ENCODE measurements around the gene ABHD17A. TPM values are rescaled to one million over a fixed set of nuclear protein-coding genes. Genes with fewer than 3 reads are reported as not detected.

The ABHD17A gene
- total RNA-seq, 1 experiment from 2014 or later = 102 TPM

- intact Hi-C loops (cut with micrococcal nuclease) = no loop called here
- H3F3A ChIP-seq (ENCODE audit: low read length, unreplicated experiment) = no peaks in the 10 kb centered on the region
- ATAC-seq (no peak), DNase-seq (no peak)
- no peak overlapping the region for H2AFZ ChIP-seq (ENCODE audit: low read length)
- H3K9ac ChIP-seq (ENCODE audit: low read length) = no peak overlapping the region
- no peak overlapping the region for H3K27ac ChIP-seq (ENCODE audit: low read length)
- no peaks in the 10 kb centered on the region for H3K27me3 ChIP-seq (ENCODE audit: low read length)
- TF ChIP-seq CTCF (conservative IDR thresholded peaks at IDR 0.05; ENCODE audit: low read depth, low read length) (no peak), EZH2phosphoT487 (IDR thresholded peaks at IDR 0.05; ENCODE audit: borderline replicate concordance, low read length) (no peak), EZH2 (IDR thresholded peaks at IDR 0.05; ENCODE audit: low read length, unreplicated experiment) (no peak)
- ChIA-PET POLR2A (ENCODE audit: unreplicated experiment) (no interaction called here), CTCF (no interaction called here)
- no peak overlapping the region for H3K4me2 ChIP-seq (ENCODE audit: low read length)
- H4K20me1 ChIP-seq (ENCODE audit: low read length) = peaks cover 7% of the 10 kb centered on the region; the same call in 1 of the 2 replicates
- H3K9me3 ChIP-seq (ENCODE audit: low read length) = no peaks in the 10 kb centered on the region
- no peaks in the 10 kb centered on the region; the same call in 1 of the 2 replicates for H3K36me3 ChIP-seq (ENCODE audit: low read depth, low read length)
- H3K4me1 ChIP-seq (ENCODE audit: insufficient read depth, low read length) = no peaks in the 10 kb centered on the region
- peaks cover 48% of the 10 kb centered on the region for H3K79me2 ChIP-seq (ENCODE audit: low read length)
- no peaks in the 10 kb centered on the region for H3K9me2 ChIP-seq (replicated peaks; ENCODE audit: low read length)
- H3K4me3 ChIP-seq (ENCODE audit: low read length) = no peak overlapping the region
- no TSS peak for BruUV-seq (replicated peaks)
These were observed 51.8 kb downstream of the ABHD17A start for GRCh38 chr19:1833540-1833939.

GRCh38 chr19:1832046-1832663 is 53.1 kb downstream of the ABHD17A start:
- Histone ChIP-seq H3K4me3 (ENCODE audit: low read length) (no peak overlapping the region), H3K9me2 (replicated peaks; ENCODE audit: low read length) (no peaks in the 10 kb centered on the region), H3K9ac (ENCODE audit: low read length) (no peak overlapping the region), H3K4me1 (ENCODE audit: insufficient read depth, low read length) (no peaks in the 10 kb centered on the region), H3K27me3 (ENCODE audit: low read length) (no peaks in the 10 kb centered on the region), H3F3A (ENCODE audit: low read length, unreplicated experiment) (no peaks in the 10 kb centered on the region), H2AFZ (ENCODE audit: low read length) (no peak overlapping the region), H3K4me2 (ENCODE audit: low read length) (no peak overlapping the region), H4K20me1 (ENCODE audit: low read length) (peaks cover 3% of the 10 kb centered on the region; the same call in 1 of the 2 replicates), H3K9me3 (ENCODE audit: low read length) (no peaks in the 10 kb centered on the region), H3K36me3 (ENCODE audit: low read depth, low read length) (no peaks in the 10 kb centered on the region; the same call in 1 of the 2 replicates), H3K27ac (ENCODE audit: low read length) (no peak overlapping the region), H3K79me2 (ENCODE audit: low read length) (peaks cover 40% of the 10 kb centered on the region)
- ChIA-PET CTCF (no interaction called here), POLR2A (ENCODE audit: unreplicated experiment) (no interaction called here)
- DNase-seq = no peak
- no TSS peak for BruUV-seq (replicated peaks)
- TF ChIP-seq EZH2 (IDR thresholded peaks at IDR 0.05; ENCODE audit: low read length, unreplicated experiment) (no peak), CTCF (conservative IDR thresholded peaks at IDR 0.05; ENCODE audit: low read depth, low read length) (no peak), EZH2phosphoT487 (IDR thresholded peaks at IDR 0.05; ENCODE audit: borderline replicate concordance, low read length) (no peak)
- no peak for ATAC-seq
- intact Hi-C loops (cut with micrococcal nuclease) = no loop called here

- no peaks in the 10 kb centered on the region; the same call in 1 of the 2 replicates for H3K36me3 ChIP-seq (ENCODE audit: low read depth, low read length)
- H3K9me3 ChIP-seq (ENCODE audit: low read length) = no peaks in the 10 kb centered on the region
These were observed 54.3 kb downstream of the ABHD17A start for GRCh38 chr19:1830978-1831377.

More at GRCh38 chr19:1830978-1831377, 54.3 kb downstream of the ABHD17A start:
- Histone ChIP-seq H3F3A (ENCODE audit: low read length, unreplicated experiment) (no peaks in the 10 kb centered on the region), H3K9me2 (replicated peaks; ENCODE audit: low read length) (no peaks in the 10 kb centered on the region), H3K79me2 (ENCODE audit: low read length) (peaks cover 28% of the 10 kb centered on the region), H3K4me1 (ENCODE audit: insufficient read depth, low read length) (no peaks in the 10 kb centered on the region), H3K27ac (ENCODE audit: low read length) (no peak overlapping the region), H3K27me3 (ENCODE audit: low read length) (no peaks in the 10 kb centered on the region), H3K4me3 (ENCODE audit: low read length) (no peak overlapping the region), H3K4me2 (ENCODE audit: low read length) (no peak overlapping the region), H3K9ac (ENCODE audit: low read length) (no peak overlapping the region), H2AFZ (ENCODE audit: low read length) (no peak overlapping the region), H4K20me1 (ENCODE audit: low read length) (no peaks in the 10 kb centered on the region)
- POLR2A ChIA-PET (ENCODE audit: unreplicated experiment) = no interaction called here
- ATAC-seq (no peak), DNase-seq (no peak)
- TF ChIP-seq EZH2 (IDR thresholded peaks at IDR 0.05; ENCODE audit: low read length, unreplicated experiment) (no peak), CTCF (conservative IDR thresholded peaks at IDR 0.05; ENCODE audit: low read depth, low read length) (no peak), EZH2phosphoT487 (IDR thresholded peaks at IDR 0.05; ENCODE audit: borderline replicate concordance, low read length) (no peak)
- CTCF ChIA-PET = no interaction called here
- BruUV-seq (replicated peaks) = no TSS peak
- intact Hi-C loops (cut with micrococcal nuclease) = no loop called here

All from PC-3 (cell line).